GM12878 (cell line): ENCODE data around the gene BIRC6. TPM values are rescaled to one million over a fixed set of nuclear protein-coding genes. Genes with fewer than 3 reads are reported as not detected.

Source experiments
- ATAC-seq: fragments of 200-7000 bp; cut with Tn5 transposase; 3 replicates; pipeline ENCODE4 v1.9.1; 2020; ENCODE audit warnings: mild to moderate bottlenecking, moderate library complexity
- BruUV-seq: library from RNA; stranded (reverse); fragments of 400-500 nt; replicated peaks from 2 replicates; lab custom pipeline; 2021; lab: Mats Ljungman, UMichigan
- CTCF ChIA-PET: fragments of 300-600 bp; sonication (Branson Sonifier 250); formaldehyde crosslinking; extraction: SDS; loops from one replicate; lab custom pipeline; 2021; ENCODE audit warnings: inconsistent platforms; lab: Yijun Ruan, JAX
- POLR2A ChIA-PET: fragments of 350-600 bp; formaldehyde crosslinking; extraction: SDS; loops from one replicate; lab custom pipeline; 2021; ENCODE audit warnings: inconsistent platforms; lab: Charles Lee
- RAD21 ChIA-PET: fragments of 300-600 bp; sonication (Branson Sonifier 250); formaldehyde crosslinking; loops from one replicate; lab custom pipeline; 2023; ENCODE audit warnings: antibody characterized with exemption; ENCODE audit not compliant: unreplicated experiment; lab: Charles Lee
- SMC1A ChIA-PET: fragments of 300-600 bp; sonication (Branson Sonifier 250); formaldehyde crosslinking; loops from one replicate; lab custom pipeline; 2023; ENCODE audit not compliant: unreplicated experiment, uncharacterized antibody; lab: Charles Lee
- DNase-seq: peaks from one replicate; pipeline ENCODE4 v3.0.0-alpha.2; 2011; ENCODE audit warnings: low read depth, low spot score
- FAIRE-seq: peaks from 3 replicates; lab custom pipeline; 2011; peaks lifted over from hg19 to GRCh38; lab: Jason Lieb, UNC
- H2AFZ ChIP-seq: 2 replicates; pipeline ENCODE4 v1.6.0; 2011; ENCODE audit warnings: low read depth, low read length, control low read depth; ENCODE audit not compliant: control insufficient read depth
- H3K27ac ChIP-seq: 2 replicates; pipeline ENCODE4 v1.5.1; 2011; ENCODE audit warnings: control low read depth; ENCODE audit not compliant: control insufficient read depth, insufficient read depth
- H3K27me3 ChIP-seq, 2 experiments: replicated peaks in 1 of 2; 2 replicates each; pipeline versions ENCODE4 v1.6.0 to v1.6.1; 2011; ENCODE audit warnings: low read length in 1 of 2; ENCODE audit not compliant: control insufficient read depth in 2 of 2, insufficient read depth in 2 of 2
- H3K36me3 ChIP-seq, 2 experiments: 2 replicates each; pipeline ENCODE4 v1.5.1; 2011; ENCODE audit warnings: low read length in 1 of 2; ENCODE audit not compliant: control insufficient read depth in 2 of 2, insufficient read depth in 2 of 2
- H3K4me1 ChIP-seq: 2 replicates; pipeline ENCODE4 v1.6.1; 2011; ENCODE audit warnings: mild to moderate bottlenecking, low read length, moderate library complexity, mixed read lengths; ENCODE audit not compliant: control insufficient read depth, insufficient read depth
- H3K4me2 ChIP-seq: 2 replicates; pipeline ENCODE4 v1.6.0; 2011; ENCODE audit warnings: control low read depth; ENCODE audit not compliant: control insufficient read depth, insufficient read depth
- H3K4me3 ChIP-seq: fragments of 200-600 bp; sonication (generic); 2 replicates; pipeline ENCODE4 v1.5.1; 2016
- H3K79me2 ChIP-seq: 2 replicates; pipeline ENCODE4 v1.6.0; 2011; ENCODE audit warnings: low read length; ENCODE audit not compliant: control insufficient read depth, insufficient read depth
- H3K9ac ChIP-seq: 2 replicates; pipeline ENCODE4 v1.8.0; 2011; ENCODE audit warnings: low read length, control low read depth, mixed read lengths; ENCODE audit not compliant: control insufficient read depth, insufficient read depth
- H3K9me3 ChIP-seq: replicated peaks from 3 replicates; pipeline ENCODE4 v1.5.1; 2011; ENCODE audit warnings: mild to moderate bottlenecking, low read length; ENCODE audit not compliant: control insufficient read depth, insufficient read depth
- H4K20me1 ChIP-seq: 2 replicates; pipeline ENCODE4 v1.6.0; 2011; ENCODE audit not compliant: control insufficient read depth, insufficient read depth
- ATF3 ChIP-seq: IDR thresholded peaks from 2 replicates; pipeline ENCODE4 v1.6.1; 2011; ENCODE audit warnings: low read depth, mild to moderate bottlenecking, low read length, moderate library complexity, borderline replicate concordance; ENCODE audit errors: extremely low read depth
- BCL11A ChIP-seq: IDR thresholded peaks from 2 replicates; pipeline ENCODE4 v1.6.1; 2011; ENCODE audit warnings: low read depth, low read length
- CEBPZ ChIP-seq: fragments of 150-350 bp; IDR thresholded peaks from 2 replicates; pipeline ENCODE4 v1.6.1; 2016; ENCODE audit warnings: low read depth, low read length
- ELK1 ChIP-seq: IDR thresholded peaks from 2 replicates; pipeline ENCODE4 v1.6.1; 2012; ENCODE audit warnings: low read depth, low read length, improper control_type of control experiment
- GATAD2B ChIP-seq: fragments of 450-650 bp; conservative IDR thresholded peaks from 2 replicates; pipeline ENCODE4 v1.6.1; 2017; ENCODE audit warnings: low read depth, mild to moderate bottlenecking, moderate library complexity
- HCFC1 ChIP-seq: fragments of 150-350 bp; IDR thresholded peaks from 2 replicates; pipeline ENCODE4 v1.6.1; 2014; ENCODE audit warnings: low read length
- HDAC6 ChIP-seq: fragments of 200-600 bp; sonication (generic); IDR thresholded peaks from one replicate; pipeline ENCODE4 v1.8.0; 2017; ENCODE audit warnings: antibody characterized with exemption; ENCODE audit not compliant: unreplicated experiment
- MAX ChIP-seq: IDR thresholded peaks from 2 replicates; pipeline ENCODE4 v1.6.1; 2012; ENCODE audit warnings: low read depth, low read length, improper control_type of control experiment
- MYB ChIP-seq: fragments of 150-350 bp; IDR thresholded peaks from 2 replicates; pipeline ENCODE4 v1.6.1; 2014; ENCODE audit warnings: mild to moderate bottlenecking, low read depth, low read length, borderline replicate concordance
- RAD21 ChIP-seq: IDR thresholded peaks from 2 replicates; pipeline ENCODE4 v1.6.1; 2011; ENCODE audit warnings: mild to moderate bottlenecking, low read depth, low read length, moderate library complexity; ENCODE audit not compliant: insufficient read depth
- SKIL ChIP-seq: fragments of 450-650 bp; IDR thresholded peaks from 2 replicates; pipeline ENCODE4 v1.6.1; 2017; ENCODE audit warnings: mild to moderate bottlenecking, low read depth, inconsistent platforms; ENCODE audit not compliant: poor library complexity, severe bottlenecking
- SRF ChIP-seq, 2 experiments: IDR thresholded peaks; 2 replicates each; pipeline ENCODE4 v1.6.1; 2011; ENCODE audit warnings: low read depth in 2 of 2, low read length in 2 of 2, mild to moderate bottlenecking in 1 of 2, moderate library complexity in 1 of 2
- ZSCAN29 ChIP-seq: fragments of 450-650 bp; IDR thresholded peaks from 2 replicates; pipeline ENCODE4 v1.6.1; 2017; ENCODE audit warnings: mild to moderate bottlenecking, moderate library complexity
- in situ Hi-C: fragments of 300-500 bp; cut with MboI; formaldehyde crosslinking; loops from 9 replicates; pipeline ENCODE4 v1.14.3; 2018; ENCODE audit warnings: mixed read lengths
- intact Hi-C: fragments of 100-400 bp; cut with micrococcal nuclease; formaldehyde crosslinking; loops from one replicate; pipeline ENCODE4 v1.14.2; 2022; ENCODE audit not compliant: unreplicated experiment
- polyA plus RNA-seq, 11 experiments: library from polyadenylated mRNA; depleted of rRNA in 4 of 11; unstranded in 6 of 11; stranded (reverse) in 5 of 11; fragments of >200 nt; fragmentation: Nextera tagmentation in 4 of 11; fragmentation: Illumina TruSeq in 1 of 11; extraction: Ambion mirVana in 4 of 11; extraction: Trizol in 1 of 11; gene quantifications; 1 replicate in 1 of 11; 2 replicates in 10 of 11; pipeline versions ENCODE4 v1.2.1 to v1.2.3, GENCODE V29; 2011 to 2016; ENCODE audit warnings: inconsistent platforms in 2 of 11, missing spikeins in 2 of 11, low read depth in 1 of 11
- total RNA-seq, 4 experiments: library from RNA; depleted of rRNA in 3 of 4; stranded (reverse); fragments of >200 nt in 3 of 4; fragmentation: Illumina TruSeq in 1 of 4; extraction: Trizol in 1 of 4; gene quantifications; 2 replicates each; pipeline versions ENCODE4 v1.2.1 to v1.2.3, GENCODE V29; 2013 to 2021

Gene BIRC6
- total and polyA plus RNA-seq, 10 of the 15 experiments (the other 5 are each of a cell fraction or from before 2014, with no cell fraction given) = 18.8 to 118 (median 55.0) TPM

- no peak for TF ChIP-seq CEBPZ
- no peak for TF ChIP-seq ATF3
- TF ChIP-seq GATAD2B = no peak
- TF ChIP-seq RAD21 = no peak
- no peak for TF ChIP-seq SRF (IDR thresholded peaks at IDR 0.05; ENCODE audit: low read depth in 2 of 2, low read length in 2 of 2)
- TF ChIP-seq ZSCAN29 = no peak
- TF ChIP-seq ELK1 = no peak
- TF ChIP-seq HCFC1 = no peak
- TF ChIP-seq BCL11A = no peak
These were observed 42.4 kb downstream of the BIRC6 start (continued) for GRCh38 chr2:32399221-32399620.

- no peaks in the 10 kb centered on the region for H3K27me3 ChIP-seq
- H3K36me3 ChIP-seq = peaks cover 5 to 16% of the 10 kb centered on the region in 2 experiments; a peak in 2 of 4 replicates
- H3K9ac ChIP-seq = no peak overlapping the region
- H3K79me2 ChIP-seq = no peaks in the 10 kb centered on the region
- RAD21 ChIA-PET = no interaction called here
- no peak for DNase-seq
- H3K9me3 ChIP-seq = no peaks in the 10 kb centered on the region
- intact Hi-C loops (no loop called here), in situ Hi-C loops (no loop called here)
- FAIRE-seq = no peak
- SMC1A ChIA-PET = no interaction called here
- CTCF ChIA-PET = no interaction called here
- POLR2A ChIA-PET = no interaction called here
- no peak for ATAC-seq
- no peak overlapping the region for H3K4me2 ChIP-seq
- H3K27ac ChIP-seq = no peak overlapping the region
- no peaks in the 10 kb centered on the region for H3K4me1 ChIP-seq
- no peaks in the 10 kb centered on the region for H4K20me1 ChIP-seq
- no TSS peak for BruUV-seq
- H3K4me3 ChIP-seq = no peak overlapping the region
- H2AFZ ChIP-seq = no peak overlapping the region
- no peak for TF ChIP-seq RAD21
- no peak for TF ChIP-seq MYB
- TF ChIP-seq MAX = no peak
- TF ChIP-seq HDAC6 = no peak
- TF ChIP-seq SKIL = no peak
These were observed 45.3 kb downstream of the BIRC6 start for GRCh38 chr2:32402091-32402490.
